ENCODE data around the gene SSBP2.

The SSBP2 gene

DNA sequence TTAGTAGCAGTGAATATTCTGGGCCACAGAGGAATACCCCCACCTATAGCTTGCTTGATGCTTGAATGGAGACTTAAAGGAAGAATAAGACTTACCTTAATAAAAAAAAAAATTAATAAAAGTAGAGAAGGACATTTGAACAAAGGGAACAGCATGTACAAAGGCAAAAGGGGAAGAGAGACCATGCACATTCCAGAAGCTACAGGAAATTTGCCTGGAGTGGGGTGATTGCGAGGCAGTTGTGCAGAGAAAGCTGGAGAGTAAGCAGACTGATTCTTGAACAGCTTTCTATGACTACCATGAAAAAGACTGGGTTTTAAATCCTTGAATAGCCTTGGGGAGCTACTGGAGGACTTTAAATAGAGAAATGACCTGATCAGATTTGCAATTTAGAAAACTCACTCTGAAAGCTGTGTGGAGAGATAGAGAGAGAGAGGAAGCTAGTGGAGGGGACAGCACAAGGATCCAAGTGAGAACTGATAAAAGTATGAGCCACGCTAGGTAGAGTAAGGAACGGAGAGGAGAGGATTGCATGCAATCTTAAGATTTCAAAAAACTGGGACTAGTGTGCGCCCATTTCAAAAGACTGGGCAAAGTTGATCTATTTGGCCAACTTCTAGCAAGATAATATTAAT, 12.5 kb upstream of the SSBP2 start:
- DNase-seq = no peak

- no peak for DNase-seq
Measured at GRCh38 chr5:81762853-81763252, 12.0 kb upstream of the SSBP2 start.

DNA sequence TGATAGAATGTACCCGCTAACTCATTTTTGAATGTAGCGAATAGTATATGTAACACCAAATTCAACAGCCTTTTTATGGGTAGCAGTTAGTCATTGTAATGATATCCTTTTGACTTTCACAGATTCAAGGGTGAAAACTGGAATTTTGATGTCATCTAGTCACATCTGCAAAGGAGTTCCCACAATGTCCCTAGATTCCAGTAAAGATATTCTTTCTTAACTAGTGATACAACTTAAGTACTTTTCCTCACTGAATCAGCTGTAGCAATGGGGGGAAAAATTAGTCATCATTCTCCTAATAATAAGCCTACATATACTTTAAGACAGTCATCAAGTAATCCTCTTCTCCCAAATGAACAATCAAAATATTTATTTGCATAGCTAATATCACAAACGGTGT, 11.5 kb upstream of the SSBP2 start:
- DNase-seq = no peak

DNA sequence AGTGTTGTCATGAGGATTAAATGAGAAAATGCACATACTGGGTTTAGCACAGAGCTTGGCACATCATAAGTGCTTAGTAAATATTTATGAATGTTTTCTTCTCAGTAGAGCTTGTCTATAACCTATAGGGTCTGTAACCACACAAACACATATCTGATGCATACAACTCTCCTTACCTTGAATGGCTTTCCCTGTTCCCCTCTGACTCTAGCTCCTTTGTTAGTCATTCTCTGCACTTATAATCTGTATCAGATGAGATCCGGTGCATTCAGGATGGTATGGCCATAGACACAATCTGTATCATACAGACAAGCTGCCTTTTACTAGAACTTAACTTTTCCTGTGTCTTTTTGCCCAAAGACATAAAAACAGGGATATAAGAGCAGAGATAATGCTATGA, 11.1 kb upstream of the SSBP2 start:
- no peak for DNase-seq

DNA sequence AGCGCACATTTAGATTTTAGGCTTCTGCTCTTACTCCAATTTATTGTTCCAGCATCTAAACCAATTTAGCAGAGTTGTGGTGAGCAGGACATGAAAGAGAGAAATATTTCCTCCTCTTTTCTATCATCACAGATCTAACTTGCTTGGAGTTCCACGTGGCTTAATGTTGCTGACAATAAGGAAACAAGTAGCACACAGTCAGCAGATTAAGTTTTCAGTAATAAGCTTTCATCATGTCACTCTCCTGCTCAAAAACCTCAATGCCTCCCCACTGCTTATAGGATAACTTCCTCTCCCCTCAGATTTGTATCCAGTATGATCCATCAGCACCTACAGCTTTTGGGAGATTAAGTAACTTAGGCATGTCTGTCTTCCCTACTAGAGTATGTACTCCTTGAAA, 10.4 kb upstream of the SSBP2 start:
- DNase-seq = no peak

- no peak for DNase-seq
Measured at GRCh38 chr5:81760521-81760920, 9.6 kb upstream of the SSBP2 start.

GRCh38 chr5:81759632-81760005, 8.7 kb upstream of the SSBP2 start:
- DNase-seq = no peak

- DNase-seq = no peak
Measured at GRCh38 chr5:81757404-81757803, 6.5 kb upstream of the SSBP2 start.

DNA sequence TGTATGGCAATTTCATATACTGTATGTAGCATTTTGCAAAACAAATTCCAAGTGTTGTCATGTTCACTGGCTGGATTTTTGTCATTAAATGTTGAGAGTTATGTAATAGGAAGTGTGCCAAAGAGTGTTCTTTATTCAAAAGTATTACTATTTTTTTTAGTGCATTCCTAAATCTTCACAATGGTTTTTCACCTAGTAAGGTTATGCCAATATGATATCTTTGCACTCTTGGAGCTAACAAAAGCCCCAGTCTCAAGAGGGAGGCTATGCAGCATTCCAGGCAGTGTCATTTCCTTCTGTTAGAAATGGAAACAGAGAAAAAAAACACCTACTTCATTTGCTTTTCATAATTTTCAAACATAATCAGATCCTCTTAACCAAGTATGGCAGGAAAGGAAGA, 5.1 kb upstream of the SSBP2 start:
- no peak for DNase-seq

GRCh38 chr5:81755320-81755719, 4.4 kb upstream of the SSBP2 start:
- no peak for DNase-seq

DNA sequence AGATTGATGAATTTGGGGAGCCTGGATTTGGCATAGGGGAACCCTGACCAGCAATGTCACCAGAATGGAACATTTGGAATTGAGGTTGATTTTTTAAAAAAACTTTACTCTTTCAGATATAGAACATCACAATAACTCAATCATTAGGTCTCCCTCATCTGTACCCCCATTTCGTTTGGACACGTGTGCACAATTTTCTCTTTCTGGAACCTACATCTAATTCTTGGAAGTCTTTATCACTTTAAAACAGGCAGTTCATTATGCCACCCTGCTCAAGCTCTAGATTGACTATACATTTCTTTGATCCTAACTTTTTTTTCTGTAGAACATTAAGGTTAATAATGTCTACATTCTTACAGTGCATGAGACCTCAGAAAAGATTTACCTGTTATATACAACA, 3.7 kb upstream of the SSBP2 start:
- no peak for DNase-seq

- no peak for DNase-seq
Measured at GRCh38 chr5:81753429-81753828, 2.5 kb upstream of the SSBP2 start.

GRCh38 chr5:81752644-81752963, 1.7 kb upstream of the SSBP2 start:
- no peak for DNase-seq

DNA sequence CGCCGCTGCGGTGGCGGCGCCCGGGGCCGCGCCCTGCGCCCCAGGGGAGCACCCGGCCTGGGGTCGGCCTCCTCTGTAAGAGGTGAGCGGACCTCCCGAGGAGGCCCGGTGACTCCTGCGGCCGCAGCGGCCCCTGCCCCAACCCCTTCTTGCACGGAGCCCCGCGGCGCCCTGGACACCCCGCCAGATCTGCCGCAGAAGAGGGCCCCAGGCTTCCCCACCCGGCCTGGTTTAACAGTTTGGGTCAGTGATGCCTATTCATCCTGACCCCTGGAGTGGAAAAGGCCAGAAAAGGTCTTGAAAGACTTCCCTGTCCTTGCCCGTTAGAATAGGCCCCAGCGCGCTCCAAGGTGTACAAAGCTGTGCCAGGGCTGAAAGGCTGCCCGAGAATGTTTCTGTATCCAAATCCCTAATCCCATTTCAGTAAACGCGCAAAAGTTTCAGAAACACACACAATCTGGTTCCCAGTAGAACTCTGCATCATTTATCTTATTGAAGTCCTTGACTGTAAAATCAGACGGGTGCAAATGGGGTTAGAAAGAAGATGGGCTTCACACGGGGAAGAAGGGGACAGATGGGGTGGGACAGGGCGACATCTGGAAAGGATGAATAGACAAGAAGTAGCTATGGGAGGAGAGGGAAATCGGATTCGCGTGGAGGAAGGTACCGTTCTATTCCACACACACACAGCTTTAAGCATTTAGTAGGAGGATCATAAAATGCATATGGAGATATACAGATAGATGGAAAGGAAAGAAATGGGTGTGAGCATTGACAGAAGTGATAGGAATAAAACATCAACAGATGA, 1.1 kb upstream of the SSBP2 start:
- peak; percentile 6 for DNase-seq

GRCh38 chr5:81750308-81751008, 439 bp downstream of the SSBP2 start:
- no peak for DNase-seq

GRCh38 chr5:81749561-81750307, 1.2 kb downstream of the SSBP2 start:
- DNase-seq = peak; percentile 7

- no peak for DNase-seq
Measured at GRCh38 chr5:81749192-81749560, 1.7 kb downstream of the SSBP2 start.

GRCh38 chr5:81748556-81748955, 2.3 kb downstream of the SSBP2 start:
- DNase-seq = no peak

DNA sequence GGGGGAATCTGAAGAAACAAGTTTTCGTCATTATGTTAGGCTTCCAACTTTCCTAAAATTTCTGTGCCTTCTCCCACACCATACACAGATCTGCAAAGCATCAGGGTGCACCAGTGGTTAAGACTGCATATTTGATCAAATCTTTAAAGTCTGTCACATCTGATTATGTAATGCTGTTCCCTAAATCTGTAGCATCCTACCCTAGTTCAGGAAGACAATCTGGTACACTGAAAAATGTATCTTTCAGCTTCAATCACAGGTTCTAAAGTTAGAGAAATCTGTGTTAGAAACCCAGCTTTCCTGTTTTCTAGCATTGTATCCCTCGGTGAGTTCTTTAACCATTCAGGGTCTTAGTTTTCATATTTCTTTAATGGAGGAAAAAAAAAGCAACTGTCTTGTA, 3.9 kb downstream of the SSBP2 start:
- DNase-seq = no peak

- DNase-seq = no peak
Measured at GRCh38 chr5:81740758-81741157, 10.1 kb downstream of the SSBP2 start.

DNA sequence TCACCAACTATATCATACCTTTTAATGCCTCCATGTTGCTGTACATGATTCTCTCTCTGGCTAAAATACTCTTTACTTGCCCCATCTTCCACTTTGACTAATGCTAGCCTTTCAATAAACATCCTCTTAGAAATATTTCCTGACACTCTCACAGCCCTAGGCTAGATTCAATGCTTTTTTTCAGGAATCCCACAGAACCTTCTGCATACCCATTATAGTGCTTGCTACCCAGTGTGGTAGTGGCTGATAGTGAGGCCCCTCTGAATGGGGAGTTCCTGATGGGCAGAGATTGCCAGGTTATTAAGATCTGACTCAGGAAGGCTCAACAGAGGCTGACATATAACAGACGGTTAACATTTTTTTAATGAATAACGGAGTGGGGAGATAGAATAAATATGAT, 11.6 kb downstream of the SSBP2 start:
- no peak for DNase-seq

GRCh38 chr5:81729276-81729675, 21.6 kb downstream of the SSBP2 start:
- no peak for DNase-seq

GRCh38 chr5:81728301-81728700, 22.6 kb downstream of the SSBP2 start:
- DNase-seq = no peak

- no peak for DNase-seq
Measured at GRCh38 chr5:81726297-81726696, 24.6 kb downstream of the SSBP2 start.
